ENCODE results near the gene HOXB8. TPM values are rescaled to one million over a fixed set of nuclear protein-coding genes. Genes with fewer than 3 reads are reported as not detected.

Gene HOXB8
- total RNA-seq, 4 donors from 2014 or later, result 1.8 to 21.3 (median 8.9) TPM

DNA sequence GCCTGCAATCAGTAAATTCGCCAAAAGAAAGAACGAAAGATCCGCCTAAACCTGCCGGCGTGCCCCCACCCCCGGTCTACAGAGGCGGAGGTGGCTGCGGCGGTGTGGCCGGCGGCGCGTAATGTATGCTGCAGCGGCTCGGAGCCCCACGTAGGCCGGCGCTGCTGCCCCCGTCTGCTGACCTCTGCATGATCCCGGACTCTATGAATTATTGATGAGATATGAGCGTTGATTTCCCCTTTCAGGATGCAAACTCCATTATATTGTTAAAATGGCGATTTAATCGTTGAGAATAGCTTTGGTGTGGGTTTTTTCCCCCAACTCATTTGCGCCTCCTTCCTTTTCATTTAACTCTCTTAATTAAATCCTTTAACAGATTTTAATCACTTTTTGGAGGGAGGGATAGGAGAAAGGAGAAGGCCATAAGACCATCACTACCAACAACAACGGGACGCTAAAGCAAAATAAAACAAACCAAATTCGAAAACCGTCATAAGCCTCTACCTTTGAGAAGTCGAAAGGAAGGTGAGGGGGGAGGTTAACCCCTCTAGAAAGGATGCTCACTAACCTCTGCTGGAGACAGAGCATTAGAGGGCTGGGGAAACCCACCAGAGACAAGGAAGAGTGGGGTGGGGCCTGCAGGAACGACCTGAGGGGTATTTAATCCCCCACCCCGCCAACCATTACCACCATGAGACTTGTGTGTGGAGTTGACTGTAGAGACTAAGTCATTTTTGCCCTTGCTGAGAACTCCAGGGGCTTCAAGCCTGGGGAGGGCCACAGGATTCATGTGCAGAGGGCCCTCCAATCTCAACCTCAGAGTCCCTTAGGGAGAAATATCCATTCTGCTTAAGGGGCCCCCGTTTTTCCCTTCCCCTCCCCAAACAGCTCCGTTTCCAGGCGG lies 28.5 kb downstream of the HOXB8 start:
- in situ Hi-C loops (cut with MboI; ENCODE audit: low pct_ligation_motif_present in 1 of 4, low pct_unique_long_range_greater_than_20kb in 1 of 4, low sequenced_read_pairs in 3 of 4) (no loop called here), intact Hi-C loops (cut with DNase I; ENCODE audit: low total_unique reads) (no loop called here)
- Histone ChIP-seq H3K27me3 (peaks cover 3% of the 10 kb centered on the region), H3K9me3 (no peaks in the 10 kb centered on the region), H3K4me1 (peaks cover 9 to 76% (median 57%) of the 10 kb centered on the region in 4 donors), H3K4me3 (peak overlapping the region; percentile 38 to 64 (median 48)), H3K36me3 (no peaks in the 10 kb centered on the region), H3K27ac (peak overlapping the region; percentile 89 to 95 (median 92))
- WGBS, 2 donors (ENCODE audit: low coverage in 1 of 2), result 42 to 52% methylated on average over 11 to 34 of the region's 34 CpGs
- no peak for DNase-seq
- TF ChIP-seq EP300 (IDR thresholded peaks at IDR 0.05; ENCODE audit: low read depth), result no peak
- no peak for TF ChIP-seq POLR2A (IDR thresholded peaks at IDR 0.05)
- TF ChIP-seq, protein P1, sequence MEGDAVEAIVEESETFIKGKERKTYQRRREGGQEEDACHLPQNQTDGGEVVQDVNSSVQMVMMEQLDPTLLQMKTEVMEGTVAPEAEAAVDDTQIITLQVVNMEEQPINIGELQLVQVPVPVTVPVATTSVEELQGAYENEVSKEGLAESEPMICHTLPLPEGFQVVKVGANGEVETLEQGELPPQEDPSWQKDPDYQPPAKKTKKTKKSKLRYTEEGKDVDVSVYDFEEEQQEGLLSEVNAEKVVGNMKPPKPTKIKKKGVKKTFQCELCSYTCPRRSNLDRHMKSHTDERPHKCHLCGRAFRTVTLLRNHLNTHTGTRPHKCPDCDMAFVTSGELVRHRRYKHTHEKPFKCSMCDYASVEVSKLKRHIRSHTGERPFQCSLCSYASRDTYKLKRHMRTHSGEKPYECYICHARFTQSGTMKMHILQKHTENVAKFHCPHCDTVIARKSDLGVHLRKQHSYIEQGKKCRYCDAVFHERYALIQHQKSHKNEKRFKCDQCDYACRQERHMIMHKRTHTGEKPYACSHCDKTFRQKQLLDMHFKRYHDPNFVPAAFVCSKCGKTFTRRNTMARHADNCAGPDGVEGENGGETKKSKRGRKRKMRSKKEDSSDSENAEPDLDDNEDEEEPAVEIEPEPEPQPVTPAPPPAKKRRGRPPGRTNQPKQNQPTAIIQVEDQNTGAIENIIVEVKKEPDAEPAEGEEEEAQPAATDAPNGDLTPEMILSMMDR (IDR thresholded peaks at IDR 0.05), result no peak
- TF ChIP-seq POLR2AphosphoS5 (IDR thresholded peaks at IDR 0.05), result no peak

DNA sequence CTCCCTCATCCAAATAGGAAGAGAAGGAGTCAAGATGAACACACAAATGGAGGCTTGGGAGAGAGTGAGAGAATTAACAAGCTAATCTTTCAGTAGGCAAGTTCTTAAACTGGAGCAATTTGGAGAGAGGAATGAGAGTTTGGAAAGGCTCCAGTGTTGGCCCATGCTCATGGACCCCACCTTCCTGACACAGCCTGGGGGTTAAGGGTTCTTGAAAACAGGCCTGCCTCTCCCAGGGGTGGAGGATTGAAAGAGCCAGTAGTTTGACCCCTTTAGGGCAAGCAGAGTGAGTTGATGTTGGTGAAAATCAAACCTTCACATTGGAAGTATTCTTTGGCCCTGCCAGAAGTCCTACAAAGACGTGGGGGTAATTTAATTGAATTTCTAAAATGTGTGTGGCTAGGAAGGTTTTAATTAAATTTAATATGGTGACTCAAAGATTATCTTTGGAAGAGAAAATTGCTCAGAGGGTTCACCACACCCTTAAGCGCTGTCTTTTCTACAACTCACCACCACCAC lies 30.8 kb downstream of the HOXB8 start:
- peaks cover 9% of the 10 kb centered on the region for H3K27me3 ChIP-seq
- TF ChIP-seq EP300 (IDR thresholded peaks at IDR 0.05; ENCODE audit: low read depth) (no peak), POLR2A (IDR thresholded peaks at IDR 0.05) (no peak), POLR2AphosphoS5 (IDR thresholded peaks at IDR 0.05) (no peak)
- TF ChIP-seq, protein P1 (IDR thresholded peaks at IDR 0.05), result no peak
- H3K27ac ChIP-seq, result peak overlapping the region; percentile 89 to 95 (median 92)
- intact Hi-C loops (cut with DNase I; ENCODE audit: low total_unique reads) (no loop called here), in situ Hi-C loops (cut with MboI; ENCODE audit: low pct_ligation_motif_present in 1 of 4, low pct_unique_long_range_greater_than_20kb in 1 of 4, low sequenced_read_pairs in 3 of 4) (no loop called here)
- WGBS, 2 donors (ENCODE audit: low coverage in 1 of 2), result 38 to 41% methylated on average over 2 of the region's 2 CpGs
- no peak for DNase-seq
- H3K4me1 ChIP-seq, result peaks cover 9 to 84% (median 65%) of the 10 kb centered on the region in 4 donors
- no peaks in the 10 kb centered on the region for H3K36me3 ChIP-seq
- H3K4me3 ChIP-seq, result peak overlapping the region in 1 of 4 donors; percentile 64
- no peaks in the 10 kb centered on the region for H3K9me3 ChIP-seq

DNA sequence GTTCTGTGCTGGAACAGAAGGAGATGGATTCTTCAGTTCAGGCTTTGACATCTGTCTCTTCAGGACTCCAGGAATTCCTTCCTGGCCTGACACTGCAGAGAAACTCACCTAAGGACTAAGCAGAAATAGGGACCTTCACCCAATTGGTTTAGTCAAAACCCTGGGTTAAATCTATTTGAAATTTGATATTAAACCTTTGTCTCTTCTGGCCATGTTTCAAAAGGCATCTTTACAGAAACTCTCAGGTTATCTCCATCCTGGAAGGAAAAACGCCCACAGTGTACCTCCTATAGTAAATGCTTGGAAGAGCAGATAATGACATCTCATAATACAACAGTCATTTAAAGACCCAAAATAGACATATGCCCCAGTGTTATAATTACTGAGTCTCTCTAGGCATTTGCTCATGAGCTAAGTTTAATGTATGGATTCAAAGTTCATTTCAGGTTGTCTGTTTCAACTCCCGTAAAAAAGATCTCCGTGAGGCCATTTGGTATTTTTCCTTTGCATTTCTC lies 31.3 kb downstream of the HOXB8 start:
- H3K27ac ChIP-seq, result peak overlapping the region; percentile 89 to 95 (median 92)
- H3K4me3 ChIP-seq, result no peak overlapping the region
- intact Hi-C loops (cut with DNase I; ENCODE audit: low total_unique reads) (no loop called here), in situ Hi-C loops (cut with MboI; ENCODE audit: low pct_ligation_motif_present in 1 of 4, low pct_unique_long_range_greater_than_20kb in 1 of 4, low sequenced_read_pairs in 3 of 4) (no loop called here)
- H3K4me1 ChIP-seq, result peaks cover 9 to 87% (median 70%) of the 10 kb centered on the region in 4 donors
- DNase-seq, result no peak
- TF ChIP-seq POLR2A (IDR thresholded peaks at IDR 0.05) (no peak), POLR2AphosphoS5 (IDR thresholded peaks at IDR 0.05) (no peak), EP300 (IDR thresholded peaks at IDR 0.05; ENCODE audit: low read depth) (no peak)
- TF ChIP-seq, protein P1 (IDR thresholded peaks at IDR 0.05), result no peak
- peaks cover 9% of the 10 kb centered on the region for H3K27me3 ChIP-seq
- 53% methylated on average over 3 of the region's 3 CpGs; no CpG with 5 or more reads in 1 of the 2 donors for WGBS, 2 donors (ENCODE audit: low coverage in 1 of 2)
- H3K36me3 ChIP-seq, result no peaks in the 10 kb centered on the region
- no peaks in the 10 kb centered on the region for H3K9me3 ChIP-seq

DNA sequence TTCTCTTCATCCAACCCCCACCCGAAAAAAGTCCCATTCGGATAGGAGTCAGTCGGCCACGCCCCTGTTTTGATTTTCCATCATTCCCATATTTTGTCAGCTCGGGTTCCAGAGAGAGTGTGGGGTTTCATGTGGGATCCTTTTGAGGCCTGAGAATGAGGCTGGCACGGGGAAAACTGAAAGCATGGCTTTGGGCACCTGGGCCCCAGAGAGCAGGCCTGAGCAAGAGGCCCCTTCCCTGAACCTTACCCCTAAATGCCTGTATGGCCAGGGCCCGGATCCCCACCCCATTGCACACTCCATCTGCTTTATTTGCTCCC lies 32.4 kb downstream of the HOXB8 start:
- intact Hi-C loops (cut with DNase I; ENCODE audit: low total_unique reads) (no loop called here), in situ Hi-C loops (cut with MboI; ENCODE audit: low pct_ligation_motif_present in 1 of 4, low pct_unique_long_range_greater_than_20kb in 1 of 4, low sequenced_read_pairs in 3 of 4) (no loop called here)
- no peak for DNase-seq
- peak overlapping the region; percentile 89 to 95 (median 92) for H3K27ac ChIP-seq
- TF ChIP-seq POLR2AphosphoS5 (IDR thresholded peaks at IDR 0.05) (no peak), POLR2A (IDR thresholded peaks at IDR 0.05) (no peak), EP300 (IDR thresholded peaks at IDR 0.05; ENCODE audit: low read depth) (no peak)
- TF ChIP-seq, protein P1 (IDR thresholded peaks at IDR 0.05), result no peak
- no peaks in the 10 kb centered on the region for H3K36me3 ChIP-seq
- H3K27me3 ChIP-seq, result peaks cover 9% of the 10 kb centered on the region
- 15 to 43% methylated on average over 5 to 7 of the region's 7 CpGs for whole genome bisulfite sequencing, 2 donors (ENCODE audit: low coverage in 1 of 2)
- peaks cover 9 to 85% (median 76%) of the 10 kb centered on the region in 4 donors for H3K4me1 ChIP-seq
- peak overlapping the region in 2 of 4 donors; percentile 45 to 47 for H3K4me3 ChIP-seq
- no peaks in the 10 kb centered on the region for H3K9me3 ChIP-seq
